Cardiac septum (tissue), 1 donor: ENCODE data around the gene THBS2. TPM values are rescaled to one million over a fixed set of nuclear protein-coding genes. Genes with fewer than 3 reads are reported as not detected.
"Not testable (repeated sequence)": the region's sequence is repeated elsewhere in the genome, so short reads cannot be mapped to it uniquely, and the experiment has no call there.

Source experiments
- DNase-seq: peaks from one replicate; pipeline ENCODE4 v3.0.0-alpha.2; 2020; ENCODE audit warnings: low spot score
- intact Hi-C: fragments of 100-400 bp; cut with DNase I; formaldehyde crosslinking; loops from one replicate; pipeline ENCODE4 v1.14.0; 2022
- total RNA-seq: library from RNA; stranded (reverse); fragmentation: NEBNext Ultra II Directional; extraction: Animal tissue kit (Norgen Biotek cat#: 25700); gene quantifications from one replicate; pipeline ENCODE4 v1.2.1, GENCODE V29; 2021
- donor health status: DM: no; HTN: no; CAD: no.

THBS2 gene
- total RNA-seq, 1 donor from 2014 or later = 28.8 TPM

DNA sequence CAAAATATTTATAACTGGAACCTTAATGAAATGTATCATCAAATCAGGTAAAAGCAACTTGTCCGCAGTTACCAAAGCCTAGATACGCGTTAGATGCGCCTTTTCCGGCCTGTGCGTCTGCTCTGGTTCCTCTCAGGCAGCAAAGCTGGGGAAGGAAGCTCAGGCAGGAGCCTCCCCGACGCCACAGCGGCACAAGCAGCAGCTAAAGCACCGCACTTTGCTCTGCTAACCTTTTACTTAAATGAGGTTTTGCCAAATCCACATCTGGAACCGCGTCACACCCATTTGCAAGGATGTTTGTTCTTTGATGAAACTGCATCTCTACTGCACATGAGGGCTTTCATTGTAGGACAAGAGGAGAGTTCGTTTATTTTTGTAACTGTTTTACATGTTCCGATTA lies 36.8 kb downstream of the THBS2 start:
- intact Hi-C loops = no loop called here
- DNase-seq = no peak

DNA sequence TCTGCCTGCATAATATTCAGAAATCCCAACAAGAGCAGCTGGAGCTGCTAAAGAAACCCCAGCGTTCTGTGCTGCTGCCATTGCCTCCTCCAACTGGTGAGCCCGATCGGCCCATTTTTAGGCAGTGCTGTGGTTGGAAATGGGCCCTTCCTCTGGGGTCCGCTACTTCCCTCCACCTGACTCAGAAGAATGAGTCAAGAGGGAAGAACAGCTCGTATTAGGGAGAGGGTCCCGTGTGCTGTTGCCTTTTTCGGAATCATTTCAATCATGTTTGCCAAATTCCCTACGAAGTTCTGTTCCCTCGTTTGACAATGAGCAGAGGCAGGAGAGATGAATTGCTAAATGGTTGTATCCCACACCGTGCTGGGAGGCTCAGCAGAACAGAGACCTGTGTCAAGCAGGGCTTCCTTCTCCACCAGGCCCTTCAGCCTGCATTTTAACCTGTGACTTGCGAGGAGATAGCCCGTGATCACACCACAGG lies 38.4 kb downstream of the THBS2 start:
- intact Hi-C loops = no loop called here
- no peak for DNase-seq

DNA sequence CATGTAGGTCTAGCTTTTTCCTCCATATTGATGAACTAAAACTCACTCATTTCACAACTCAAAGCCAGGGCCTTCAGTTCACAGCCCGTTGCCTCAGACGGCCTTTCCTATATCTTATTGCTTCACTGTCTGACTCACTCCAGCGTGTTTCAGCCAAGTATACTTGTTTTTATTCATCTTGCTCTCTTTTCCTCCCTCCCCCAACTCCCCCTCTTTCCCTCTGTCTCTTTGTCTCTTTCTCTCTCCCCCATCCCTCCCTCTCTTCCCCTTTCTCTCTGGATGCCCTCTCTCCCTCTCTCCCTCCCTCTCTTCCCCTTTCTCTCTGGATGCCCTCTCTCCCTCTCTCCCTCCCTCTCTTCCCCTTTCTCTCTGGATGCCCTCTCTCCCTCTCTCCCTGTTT lies 38.9 kb downstream of the THBS2 start:
- intact Hi-C loops, DNase-seq: not testable (repeated sequence)

DNA sequence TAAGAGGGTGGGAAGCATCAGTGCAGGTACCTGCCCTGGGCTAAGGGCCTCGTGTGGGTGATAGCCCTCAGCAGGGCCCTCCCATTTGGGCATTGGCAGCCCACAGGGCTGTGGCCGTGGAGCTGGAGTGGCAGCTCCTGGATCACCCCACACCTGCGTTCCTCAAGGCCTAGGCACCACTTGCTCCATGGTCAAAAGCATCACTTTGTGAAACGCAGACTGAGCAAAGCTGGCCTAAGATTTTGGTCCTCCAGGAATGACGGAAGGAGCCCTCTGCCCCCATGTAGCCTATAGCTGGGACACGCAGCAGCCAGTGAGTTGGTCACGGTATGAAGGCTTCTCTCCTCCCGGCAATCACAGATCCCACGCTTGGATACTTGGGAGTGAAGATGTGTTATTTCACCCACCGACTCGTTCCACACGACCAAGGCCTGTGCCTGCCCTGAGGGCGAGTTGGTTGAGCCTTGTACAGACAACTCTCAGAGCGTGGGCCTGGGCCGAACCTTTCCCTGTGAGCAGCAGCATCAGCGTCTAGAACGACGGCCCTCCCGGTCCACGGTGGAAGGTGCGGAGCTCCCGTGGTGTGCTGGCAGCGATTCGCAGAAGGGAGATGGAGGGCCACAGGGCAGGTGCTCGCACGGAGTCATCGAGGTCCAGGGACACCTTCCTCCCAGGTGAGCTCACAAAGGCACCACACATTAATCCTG lies 39.7 kb downstream of the THBS2 start:
- no peak for DNase-seq
- intact Hi-C loops = no loop called here

DNA sequence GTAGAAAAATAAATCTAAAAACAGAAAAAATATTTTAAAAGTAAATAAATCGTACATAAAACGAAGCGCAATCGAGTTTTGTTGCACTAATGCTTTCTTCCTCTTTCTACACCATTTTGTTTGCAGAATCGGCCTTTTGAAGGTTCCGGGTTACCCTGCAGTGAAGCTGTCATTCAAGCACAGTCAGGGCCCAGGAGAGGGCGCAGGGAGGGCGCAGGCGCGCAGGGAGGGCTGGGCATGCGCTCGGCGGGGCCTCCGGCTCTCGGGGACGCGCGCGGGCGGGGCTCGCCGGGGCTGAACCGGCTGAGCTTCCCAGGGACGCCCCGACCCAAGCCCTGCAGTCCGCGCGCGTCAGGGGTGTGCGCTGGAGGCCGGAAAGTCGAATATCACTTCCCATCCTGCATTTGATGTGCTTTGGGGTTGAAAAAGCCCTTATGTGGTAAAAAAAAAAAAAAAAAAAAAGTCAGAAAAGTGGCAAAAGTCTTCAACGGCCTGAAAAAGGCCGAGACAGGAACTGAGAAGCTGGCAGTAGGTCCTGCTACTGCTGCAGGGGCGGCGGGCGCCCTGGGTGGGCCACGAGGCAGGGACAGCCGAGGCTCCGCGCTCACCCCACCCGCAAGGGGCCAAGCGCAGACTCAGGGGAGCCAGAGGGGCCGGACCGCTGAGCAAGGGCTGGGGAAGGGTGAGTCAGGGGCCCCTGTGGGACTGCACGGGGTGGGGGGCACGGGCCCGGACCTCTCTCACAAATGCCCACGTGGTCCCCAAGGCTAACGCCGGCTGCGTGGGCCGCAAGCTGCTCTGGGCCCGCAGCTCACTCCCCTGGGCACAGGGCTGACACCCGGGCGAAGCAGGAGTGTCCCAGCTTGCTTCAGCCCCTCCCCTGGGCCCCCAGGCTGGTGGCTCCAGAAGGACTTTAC lies 40.5 kb downstream of the THBS2 start:
- DNase-seq = peak; percentile 92
- intact Hi-C loops = no loop called here

DNA sequence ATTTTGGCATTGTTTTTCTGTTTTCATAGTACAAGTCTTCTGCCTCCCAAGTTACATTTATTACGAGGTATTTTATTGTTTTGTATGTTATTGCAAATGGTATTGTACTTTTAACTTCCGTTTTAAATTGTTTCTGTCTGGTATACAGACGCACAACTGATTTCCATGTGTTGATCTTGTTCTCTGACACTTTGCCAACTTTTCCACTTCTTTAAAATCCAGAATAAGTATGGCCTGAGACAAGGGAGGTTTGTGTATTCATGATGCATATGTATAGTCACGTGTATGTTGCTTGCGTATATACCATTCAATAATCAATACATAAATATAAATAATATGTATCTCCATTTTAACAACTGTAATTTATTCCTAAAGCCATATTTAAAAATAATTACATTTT lies 41.2 kb downstream of the THBS2 start:
- intact Hi-C loops = no loop called here
- no peak for DNase-seq

DNA sequence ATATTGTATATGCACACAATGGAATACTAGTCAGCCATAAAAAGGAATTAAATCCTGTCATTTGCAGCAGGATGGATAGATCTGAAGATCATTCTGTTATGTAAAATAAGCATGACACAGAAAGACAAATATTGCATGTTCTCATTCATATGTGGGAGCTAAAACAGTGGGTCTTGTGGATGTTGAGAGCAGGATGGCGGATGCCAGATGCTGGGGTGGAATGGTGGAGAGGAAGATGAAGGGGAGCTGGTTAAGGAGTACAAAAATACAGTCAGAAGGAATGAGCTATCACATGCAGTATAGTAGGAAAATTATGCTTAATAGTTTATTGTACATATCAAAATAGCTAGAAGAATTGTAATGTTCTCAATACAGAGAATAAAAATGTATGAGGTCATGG lies 41.8 kb downstream of the THBS2 start:
- intact Hi-C loops = no loop called here
- DNase-seq = no peak

DNA sequence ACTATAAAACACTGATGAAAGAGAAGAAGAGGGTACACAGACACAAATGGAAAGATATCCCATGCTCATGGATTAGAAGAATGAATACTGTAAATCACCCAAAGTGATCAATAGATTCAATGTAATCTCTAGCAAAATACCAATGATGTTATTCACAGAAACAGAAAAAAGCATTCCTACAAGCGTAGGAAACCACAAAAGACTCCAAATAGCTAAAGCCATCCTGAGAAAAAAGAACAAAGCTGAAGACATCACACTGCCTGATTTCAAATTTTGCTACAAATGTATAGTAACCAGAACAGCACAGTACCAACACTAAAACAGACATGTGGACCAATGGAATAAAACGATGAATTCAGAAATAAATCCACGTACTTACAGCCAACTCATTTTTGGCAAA lies 43.0 kb downstream of the THBS2 start:
- DNase-seq = no peak
- intact Hi-C loops = no loop called here

DNA sequence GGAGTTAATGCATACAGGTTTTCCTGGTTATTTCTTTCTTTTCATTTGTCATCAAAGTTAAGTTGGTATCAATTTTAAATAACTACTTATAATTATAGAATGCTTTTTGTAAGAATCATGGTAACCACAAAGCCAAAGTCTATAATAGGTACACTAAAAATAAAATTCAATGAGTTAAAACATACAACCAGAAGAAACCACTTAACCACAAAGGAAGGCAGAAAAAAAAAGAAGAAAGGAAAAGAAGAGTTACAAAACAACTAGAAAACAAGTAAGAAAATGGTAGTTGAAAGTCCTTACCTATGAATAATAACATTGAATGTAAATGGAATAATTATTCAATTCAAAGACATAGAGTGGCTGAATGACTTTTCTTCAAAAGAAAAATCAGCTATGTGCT lies 45.6 kb downstream of the THBS2 start:
- intact Hi-C loops = no loop called here
- DNase-seq = no peak

DNA sequence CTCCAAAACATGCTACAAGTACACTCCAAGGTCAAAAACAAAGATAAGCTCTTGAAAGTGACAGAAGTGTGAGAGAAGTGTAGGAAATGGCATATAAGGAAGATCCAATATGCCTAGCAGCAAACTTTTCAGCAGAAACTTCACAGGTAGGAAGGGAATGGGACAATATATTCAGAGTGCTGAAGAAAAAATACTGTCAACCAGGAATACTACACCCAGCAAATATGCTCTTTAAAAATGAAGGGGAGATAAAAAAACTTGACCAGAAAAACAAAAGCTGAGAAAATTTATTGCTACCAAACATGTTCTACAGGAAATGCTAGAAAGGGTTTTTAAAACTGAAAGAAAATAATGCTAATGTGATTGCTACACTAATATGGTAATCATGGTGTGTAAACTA lies 46.2 kb downstream of the THBS2 start:
- intact Hi-C loops = no loop called here
- no peak for DNase-seq

DNA sequence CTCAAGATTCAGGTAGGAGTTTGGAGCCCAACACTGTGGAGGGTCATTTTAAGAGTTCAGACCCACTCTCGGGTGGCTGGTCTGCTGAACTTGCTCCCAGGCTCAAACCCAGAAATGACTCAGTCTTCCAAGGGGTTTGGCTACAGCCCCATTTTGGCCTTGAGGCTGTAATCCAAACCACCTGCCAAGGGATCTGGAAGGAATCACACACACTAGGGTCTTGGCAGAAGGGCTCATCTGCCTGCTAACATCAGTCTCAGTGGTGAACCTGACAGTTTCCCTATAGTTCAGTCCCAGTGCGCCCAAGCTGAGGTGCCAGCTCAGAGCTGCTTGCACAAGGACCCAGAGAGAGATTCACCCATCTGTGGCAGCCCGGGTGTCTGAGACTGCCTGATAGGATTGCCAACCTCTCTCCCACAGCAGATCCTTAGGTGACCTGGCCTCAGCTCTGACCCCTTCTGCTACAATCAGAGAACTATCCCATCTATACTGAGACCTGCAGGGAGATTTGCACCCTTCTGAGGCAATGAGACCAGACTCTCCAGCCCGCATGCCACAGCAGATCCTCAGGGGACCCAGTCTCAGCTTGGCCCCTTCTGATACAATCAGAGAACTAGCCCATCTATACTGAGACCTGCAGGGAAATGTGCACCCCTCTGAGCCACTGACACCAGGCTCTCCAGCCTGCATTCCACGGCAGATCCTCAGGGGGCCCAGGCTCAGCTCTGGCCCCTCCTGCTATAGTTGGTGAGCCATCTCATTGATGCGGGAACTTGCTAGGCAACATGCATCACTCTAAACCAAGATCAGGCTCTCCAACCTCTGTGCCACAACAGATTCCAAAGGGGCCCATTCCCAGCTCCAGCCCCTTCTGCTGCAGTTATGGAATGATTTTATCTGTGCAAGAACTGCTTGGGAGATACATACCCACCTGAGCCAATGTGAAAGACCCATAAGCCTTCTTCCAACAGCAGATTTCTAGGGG lies 48.2 kb downstream of the THBS2 start:
- intact Hi-C loops = no loop called here
- no peak for DNase-seq

DNA sequence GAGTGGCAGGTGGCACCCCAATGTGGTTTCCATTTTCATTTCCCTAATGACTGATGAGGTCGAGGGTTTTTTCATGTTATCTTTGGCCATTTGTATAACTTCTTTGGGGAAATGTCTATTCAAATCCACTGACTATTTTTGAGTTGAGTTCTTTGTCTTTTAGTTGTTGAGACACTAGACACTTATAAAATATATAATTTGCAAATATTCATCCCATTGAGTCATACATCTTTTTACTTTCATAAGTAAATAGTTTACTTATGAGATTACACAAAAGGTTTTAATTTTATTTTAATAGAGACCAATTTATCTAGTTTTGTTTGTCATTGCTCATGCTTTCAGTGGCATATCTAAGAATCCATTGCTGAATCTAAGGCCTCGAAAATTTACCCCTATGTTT lies 49.5 kb downstream of the THBS2 start:
- intact Hi-C loops = no loop called here
- no peak for DNase-seq

DNA sequence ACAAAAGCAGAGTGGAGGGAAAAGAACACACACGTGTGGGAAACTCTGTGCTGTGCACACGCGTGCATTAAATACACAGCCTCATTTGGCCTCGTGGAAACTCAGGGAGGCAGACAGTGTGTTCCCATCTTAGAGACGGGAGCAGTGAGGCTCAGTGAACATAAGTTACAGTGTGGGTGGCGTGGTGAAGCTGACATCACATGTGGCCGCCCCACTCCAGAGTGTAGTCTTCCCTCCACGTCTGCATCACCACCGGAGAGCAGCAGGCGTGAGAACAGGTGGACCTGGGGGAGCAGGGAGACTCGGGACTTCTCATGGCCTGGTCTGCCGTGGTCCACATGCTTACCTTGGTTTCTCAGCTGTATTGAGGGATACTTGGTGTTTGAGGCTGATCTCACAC lies 51.7 kb downstream of the THBS2 start:
- intact Hi-C loops = no loop called here
- DNase-seq = no peak

DNA sequence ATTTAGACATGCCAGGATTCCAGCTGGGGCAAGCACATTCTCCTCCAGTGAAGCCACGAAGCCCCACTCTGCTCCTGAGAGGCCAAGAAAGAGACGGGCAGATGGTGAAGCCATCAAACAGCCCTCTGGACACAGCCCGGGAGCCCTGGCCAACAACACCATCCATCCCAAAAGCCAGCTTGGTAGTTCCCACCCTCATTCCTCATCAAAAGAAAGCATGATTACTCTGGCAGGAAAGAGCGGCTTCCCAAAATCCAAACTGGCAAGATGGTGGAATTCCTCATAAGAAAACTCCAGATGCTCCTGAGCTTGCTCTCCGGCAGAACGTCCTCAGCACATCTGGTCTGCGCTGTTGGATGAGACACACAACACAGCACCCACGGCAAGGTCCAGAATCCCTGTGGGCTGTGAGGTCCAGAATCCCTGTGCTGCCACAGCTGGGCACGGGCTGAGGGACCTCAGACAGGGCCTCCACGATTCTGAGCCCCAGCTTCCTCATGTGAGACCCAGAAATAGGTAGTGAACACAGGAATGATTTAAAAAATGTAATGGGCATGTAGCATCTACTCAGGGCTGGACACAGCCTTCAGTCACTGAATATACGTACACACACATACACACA lies 52.6 kb downstream of the THBS2 start:
- no peak for DNase-seq
- intact Hi-C loops = no loop called here

DNA sequence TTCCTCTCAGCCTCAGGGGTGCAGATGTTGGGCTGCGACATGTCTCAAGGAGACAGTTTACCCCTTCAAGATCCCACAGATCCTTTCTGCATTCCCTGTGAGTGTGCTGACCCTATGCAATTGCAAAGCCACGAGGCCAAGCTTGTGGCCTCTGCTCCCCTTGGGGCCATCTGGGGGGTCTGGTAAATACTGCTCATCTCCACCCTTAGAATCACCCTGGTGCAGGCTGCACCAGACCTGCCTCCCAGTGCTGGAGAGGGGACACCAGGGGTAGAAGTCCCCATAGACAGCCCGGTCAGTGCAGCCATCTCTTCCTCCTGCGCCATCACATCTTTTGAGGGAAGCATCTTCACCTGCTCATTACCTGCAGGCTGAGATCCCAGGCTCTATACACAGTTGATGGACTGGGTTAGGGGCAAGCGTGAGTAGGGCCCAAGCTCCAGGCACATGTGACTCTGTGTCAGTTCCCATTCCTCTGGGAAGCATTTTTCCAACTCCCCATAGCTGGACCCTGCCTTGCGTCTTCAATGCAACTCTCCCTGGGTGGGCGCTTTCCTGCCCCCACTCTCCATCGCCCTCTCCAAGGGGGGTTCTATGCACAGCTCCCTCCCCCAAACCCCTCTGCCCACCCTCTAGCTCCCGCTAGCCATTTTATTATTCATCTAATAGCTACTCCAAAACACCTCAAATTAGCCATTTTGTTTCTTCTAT lies 53.9 kb downstream of the THBS2 start:
- intact Hi-C loops = no loop called here
- no peak for DNase-seq

DNA sequence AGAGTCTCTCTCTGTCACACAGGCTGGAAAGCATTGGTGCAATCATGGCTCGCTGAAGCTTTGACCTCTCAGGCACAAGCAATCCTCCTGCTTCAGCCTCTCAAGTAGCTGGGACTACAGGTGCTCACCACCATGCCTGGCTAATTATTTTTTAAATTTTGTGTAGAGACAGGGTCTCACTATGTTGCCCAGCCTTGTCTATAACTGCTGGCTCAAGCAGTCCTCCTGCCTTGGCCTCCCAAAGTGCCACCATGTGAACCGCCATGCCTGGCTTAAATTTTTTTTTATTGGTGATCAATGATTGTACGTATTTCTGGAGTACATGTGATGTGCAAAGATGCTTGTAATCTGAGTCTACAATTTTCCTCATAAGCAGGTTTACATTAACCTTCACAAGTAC lies 54.8 kb downstream of the THBS2 start:
- intact Hi-C loops = no loop called here
- no peak for DNase-seq

DNA sequence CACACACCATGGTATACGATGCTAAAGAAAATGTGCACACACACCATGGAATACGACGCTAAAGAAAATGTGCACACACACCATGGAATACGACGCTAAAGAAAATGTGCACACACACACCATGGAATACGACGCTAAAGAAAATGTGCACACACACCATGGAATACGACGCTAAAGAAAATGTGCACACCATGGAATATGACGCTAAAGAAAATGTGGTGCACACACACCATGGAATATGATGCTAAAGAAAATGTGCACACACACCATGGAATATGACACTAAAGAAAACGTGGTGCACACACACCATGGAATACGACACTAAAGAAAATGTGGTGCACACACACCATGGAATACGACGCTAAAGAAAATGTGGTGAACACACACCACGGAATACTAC lies 55.7 kb downstream of the THBS2 start:
- intact Hi-C loops, DNase-seq: not testable (repeated sequence)

DNA sequence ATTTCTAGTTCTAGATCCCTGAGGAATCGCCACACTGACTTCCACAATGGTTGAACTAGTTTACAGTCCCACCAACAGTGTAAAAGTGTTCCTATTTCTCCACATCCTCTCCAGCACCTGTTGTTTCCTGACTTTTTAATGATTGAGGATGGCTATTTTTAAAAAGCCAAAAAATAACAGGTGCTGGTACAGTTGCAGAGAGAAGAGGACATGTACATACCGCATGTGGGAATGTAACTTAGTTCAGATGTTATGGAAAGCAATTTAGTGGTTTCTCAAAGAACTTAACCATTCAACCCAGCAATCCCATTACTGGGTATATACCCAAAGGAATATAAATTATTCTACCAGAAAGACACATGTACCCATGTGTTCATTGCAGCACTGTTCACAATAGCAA lies 57.4 kb downstream of the THBS2 start:
- DNase-seq, intact Hi-C loops: not testable (repeated sequence)

DNA sequence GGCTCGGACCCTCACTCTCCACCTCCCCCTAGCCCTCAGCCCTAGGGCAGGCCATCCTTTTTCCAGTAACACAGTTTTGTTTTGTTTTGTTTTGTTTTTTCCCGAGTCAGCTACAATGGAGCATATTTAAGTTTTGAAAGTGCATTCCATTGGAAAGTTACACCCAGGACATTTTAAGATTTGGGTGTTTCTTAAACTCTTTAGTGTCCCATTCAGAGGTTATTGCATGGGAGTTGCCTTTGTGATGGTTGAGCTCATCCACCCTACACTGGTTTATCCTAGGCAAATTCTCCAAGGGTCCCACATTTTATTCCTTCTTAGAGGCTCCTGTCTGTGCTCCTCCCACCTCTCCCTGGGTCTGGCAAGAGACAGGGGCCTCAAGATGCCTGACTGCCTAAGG lies 58.9 kb downstream of the THBS2 start:
- intact Hi-C loops = no loop called here
- DNase-seq = no peak
